Activated B cell treated with CpG ODN at 0.5 μM for 24 hours (primary cell): Measurements from ENCODE around the gene BEND2. TPM values are rescaled to one million over a fixed set of nuclear protein-coding genes. Genes with fewer than 3 reads are reported as not detected.

ENCODE experiments used
- ATAC-seq: fragments of 200-7000 bp; cut with Tn5 transposase; one replicate; pipeline ENCODE4 v1.10.0; 2021; ENCODE audit warnings: low read depth, mild to moderate bottlenecking, moderate library complexity
- CTCF ChIA-PET: fragments of 350-600 bp; sonication (Branson Sonifier 250); formaldehyde crosslinking; loops from one replicate; lab custom pipeline; 2021; ENCODE audit warnings: antibody characterized with exemption; lab: Charles Lee
- POLR2A ChIA-PET: fragments of 350-600 bp; sonication (Branson Sonifier 250); formaldehyde crosslinking; loops from one replicate; lab custom pipeline; 2021; ENCODE audit warnings: antibody characterized with exemption; lab: Charles Lee
- DNase-seq: peaks from one replicate; pipeline ENCODE4 v3.0.0; 2022
- H3K27ac Mint-ChIP-seq: one replicate; pipeline ENCODE4 v1.8.0; 2020; ENCODE audit warnings: mixed read lengths
- H3K27me3 Mint-ChIP-seq: one replicate; pipeline ENCODE4 v1.8.0; 2021; ENCODE audit warnings: mixed read lengths
- H3K36me3 Mint-ChIP-seq: one replicate; pipeline ENCODE4 v1.8.0; 2021; ENCODE audit warnings: low read depth, mixed read lengths
- H3K4me1 Mint-ChIP-seq: one replicate; pipeline ENCODE4 v1.8.0; 2021; ENCODE audit warnings: mixed read lengths
- H3K4me3 Mint-ChIP-seq: one replicate; pipeline ENCODE4 v1.8.0; 2020; ENCODE audit warnings: mild to moderate bottlenecking, mixed read lengths
- H3K9me3 Mint-ChIP-seq: one replicate; pipeline ENCODE4 v1.8.0; 2020; ENCODE audit warnings: mixed read lengths
- CTCF ChIP-seq: fragments of 200-600 bp; IDR thresholded peaks from one replicate; pipeline ENCODE4 v1.8.0; 2022; ENCODE audit warnings: antibody characterized with exemption, mild to moderate bottlenecking
- intact Hi-C: fragments of 100-400 bp; cut with micrococcal nuclease; formaldehyde crosslinking; loops from one replicate; pipeline ENCODE4 v1.15.1; 2024
- total RNA-seq: library from RNA; stranded (reverse); gene quantifications from 2 replicates; pipeline ENCODE4 v1.2.3, GENCODE V29; 2022

The BEND2 gene
- total RNA-seq, 1 donor from 2014 or later: not detected

- no peaks in the 10 kb centered on the region for H3K27me3 Mint-ChIP-seq
- ATAC-seq: no peak
- no peaks in the 10 kb centered on the region for H3K9me3 Mint-ChIP-seq
- H3K36me3 Mint-ChIP-seq: no peaks in the 10 kb centered on the region
- ChIA-PET CTCF (no interaction called here), POLR2A (no interaction called here)
- no peak overlapping the region for H3K27ac Mint-ChIP-seq
- DNase-seq: no peak
- no peak overlapping the region for H3K4me3 Mint-ChIP-seq
- H3K4me1 Mint-ChIP-seq: no peaks in the 10 kb centered on the region
- TF ChIP-seq CTCF: no peak
- intact Hi-C loops: no loop called here
These were observed 87.1 kb downstream of the BEND2 start for GRCh38 chrX:18133605-18134004.

GRCh38 chrX:18129690-18130089 lies 91.0 kb downstream of the BEND2 start:
- no peak for DNase-seq
- ChIA-PET CTCF (no interaction called here), POLR2A (no interaction called here)
- H3K27me3 Mint-ChIP-seq: no peaks in the 10 kb centered on the region
- H3K36me3 Mint-ChIP-seq: no peaks in the 10 kb centered on the region
- H3K4me3 Mint-ChIP-seq: no peak overlapping the region
- ATAC-seq: no peak
- no peak overlapping the region for H3K27ac Mint-ChIP-seq
- TF ChIP-seq CTCF: no peak
- intact Hi-C loops: no loop called here
- H3K9me3 Mint-ChIP-seq: no peaks in the 10 kb centered on the region
- no peaks in the 10 kb centered on the region for H3K4me1 Mint-ChIP-seq

- DNase-seq (no peak), ATAC-seq (no peak)
- TF ChIP-seq CTCF: no peak
- H3K4me3 Mint-ChIP-seq: no peak overlapping the region
- no peaks in the 10 kb centered on the region for H3K27me3 Mint-ChIP-seq
- no peaks in the 10 kb centered on the region for H3K4me1 Mint-ChIP-seq
- ChIA-PET CTCF (no interaction called here), POLR2A (no interaction called here)
- no peaks in the 10 kb centered on the region for H3K36me3 Mint-ChIP-seq
- intact Hi-C loops: no loop called here
- H3K9me3 Mint-ChIP-seq: no peaks in the 10 kb centered on the region
- H3K27ac Mint-ChIP-seq: no peak overlapping the region
These were observed 93.7 kb downstream of the BEND2 start for GRCh38 chrX:18126971-18127370.

GRCh38 chrX:18119856-18120255 lies 100.8 kb downstream of the BEND2 start:
- CTCF ChIA-PET: no interaction called here

More at GRCh38 chrX:18119856-18120255, 100.8 kb downstream of the BEND2 start:
- no peak for ATAC-seq
- Mint-ChIP-seq H3K4me1 (no peaks in the 10 kb centered on the region), H3K36me3 (no peaks in the 10 kb centered on the region), H3K9me3 (no peaks in the 10 kb centered on the region), H3K4me3 (no peak overlapping the region), H3K27ac (no peak overlapping the region), H3K27me3 (no peaks in the 10 kb centered on the region)
- POLR2A ChIA-PET: no interaction called here
- no peak for DNase-seq
- TF ChIP-seq CTCF: no peak
- intact Hi-C loops: no loop called here

Other genes with a start within 250 kb of the BEND2 start
- gene SCML2, start 133.8 kb upstream of the BEND2 start, total RNA-seq: 1.3 and 2.1 TPM in 2 replicates
- gene CDKL5, start 204.7 kb upstream of the BEND2 start, total RNA-seq: 3.7 and 3.8 TPM in 2 replicates